CD4-positive, alpha-beta memory T cell (primary cell): ENCODE results near the gene PCNX3. TPM values are rescaled to one million over a fixed set of nuclear protein-coding genes. Genes with fewer than 3 reads are reported as not detected.

Experiments used
- CTCF ChIA-PET: fragments of 350-600 bp; sonication (Branson Sonifier 250); formaldehyde crosslinking; loops from one replicate; lab custom pipeline; 2021; ENCODE audit warnings: inconsistent platforms; ENCODE audit not compliant: partially characterized antibody; lab: Charles Lee
- POLR2A ChIA-PET: fragments of 350-600 bp; sonication (Branson Sonifier 250); formaldehyde crosslinking; loops from one replicate; lab custom pipeline; 2021; ENCODE audit not compliant: partially characterized antibody; lab: Charles Lee
- DNase-seq, 5 donors: peaks; one replicate each; pipeline versions ENCODE4 v3.0.0 to v3.0.0-alpha.2; 2020 to 2022; ENCODE audit warnings: mixed read lengths in 1 of 5
- H3K27ac ChIP-seq: one replicate; pipeline ENCODE4 v1.7.0; 2013; ENCODE audit warnings: low read depth, low read length
- H3K27me3 ChIP-seq: 2 replicates; pipeline ENCODE4 v1.7.0; 2013; ENCODE audit warnings: mild to moderate bottlenecking, low read length, moderate library complexity; ENCODE audit not compliant: insufficient read depth
- H3K36me3 ChIP-seq: 2 replicates; pipeline ENCODE4 v1.7.0; 2013; ENCODE audit warnings: mild to moderate bottlenecking, low read length, moderate library complexity; ENCODE audit not compliant: insufficient read depth
- H3K4me1 ChIP-seq: 2 replicates; pipeline ENCODE4 v1.7.0; 2013; ENCODE audit warnings: mild to moderate bottlenecking, low read length, moderate library complexity; ENCODE audit not compliant: insufficient read depth
- H3K4me3 ChIP-seq, 2 donors: one replicate each; pipeline ENCODE4 v1.7.0; 2013; ENCODE audit warnings: low read length in 2 of 2, mild to moderate bottlenecking in 1 of 2
- H3K9me3 ChIP-seq, 2 donors: one replicate each; pipeline ENCODE4 v1.7.0; 2013; ENCODE audit warnings: low read length in 2 of 2, control low read depth in 1 of 2; ENCODE audit not compliant: control insufficient read depth in 1 of 2
- H3K27ac Mint-ChIP-seq, 7 donors: one replicate each; pipeline ENCODE4 v1.8.0; 2020 to 2021; ENCODE audit warnings: mixed read lengths in 7 of 7, mild to moderate bottlenecking in 6 of 7, inconsistent platforms in 3 of 7, moderate library complexity in 3 of 7
- H3K27me3 Mint-ChIP-seq, 2 donors: one replicate each; pipeline ENCODE4 v1.8.0; 2020 to 2021; ENCODE audit warnings: mixed read lengths in 2 of 2
- H3K36me3 Mint-ChIP-seq, 2 donors: one replicate each; pipeline ENCODE4 v1.8.0; 2020 to 2021; ENCODE audit warnings: mixed read lengths in 2 of 2, inconsistent platforms in 1 of 2, mild to moderate bottlenecking in 1 of 2
- H3K4me1 Mint-ChIP-seq, 4 donors: one replicate each; pipeline ENCODE4 v1.8.0; 2020 to 2021; ENCODE audit warnings: mixed read lengths in 4 of 4, mild to moderate bottlenecking in 1 of 4
- H3K4me3 Mint-ChIP-seq, 8 donors: one replicate each; pipeline ENCODE4 v1.8.0; 2020 to 2021; ENCODE audit warnings: mixed read lengths in 8 of 8, mild to moderate bottlenecking in 7 of 8, moderate library complexity in 6 of 8, inconsistent platforms in 3 of 8
- H3K9me3 Mint-ChIP-seq, 8 donors: one replicate each; pipeline ENCODE4 v1.8.0; 2020 to 2021; ENCODE audit warnings: mixed read lengths in 8 of 8, mild to moderate bottlenecking in 5 of 8, inconsistent platforms in 3 of 8, moderate library complexity in 1 of 8
- intact Hi-C: fragments of 100-400 bp; cut with micrococcal nuclease; formaldehyde crosslinking; loops from one replicate; pipeline ENCODE4 v1.15.1; 2023
- polyA plus RNA-seq, 2 donors: library from polyadenylated mRNA; unstranded; fragments of 300-500 nt; fragmentation: Illumina TruSeq; gene quantifications; one replicate each; pipeline ENCODE4 v1.2.3, GENCODE V29; 2021
- total RNA-seq, 2 experiments: library from RNA; stranded (reverse); gene quantifications; one replicate each; pipeline ENCODE4 v1.2.3, GENCODE V29; 2021

PCNX3 gene
- total and polyA plus RNA-seq, 4 experiments from 2014 or later = 0.41 to 66.3 (median 34.8) TPM

GRCh38 chr11:65629579-65629978 lies 14.0 kb downstream of the PCNX3 start:
- Histone ChIP-seq H3K4me1 (peaks cover 14% of the 10 kb centered on the region), H3K4me3 (no peak overlapping the region), H3K9me3 (no peaks in the 10 kb centered on the region), H3K27me3 (no peaks in the 10 kb centered on the region), H3K36me3 (peaks cover 71% of the 10 kb centered on the region), H3K27ac (no peak overlapping the region)
- no peak for DNase-seq
- ChIA-PET CTCF (no interaction called here), POLR2A (interaction anchor here (1.2 kb wide), 1 partner anchor 8 kb away, joined by 5 read pairs; the partner anchor contains the start of gene SIPA1)
- no peak overlapping the region for H3K27ac Mint-ChIP-seq
- H3K9me3 Mint-ChIP-seq = no peaks in the 10 kb centered on the region
- H3K4me3 Mint-ChIP-seq = no peak overlapping the region
- peaks cover 8 to 25% (median 14%) of the 10 kb centered on the region in 4 donors for H3K4me1 Mint-ChIP-seq
- H3K36me3 Mint-ChIP-seq = peaks cover 5 to 53% of the 10 kb centered on the region in 2 donors
- no peaks in the 10 kb centered on the region for H3K27me3 Mint-ChIP-seq
- intact Hi-C loops = no loop called here

GRCh38 chr11:65630215-65630614 lies 14.6 kb downstream of the PCNX3 start:
- intact Hi-C loops = no loop called here
- no peaks in the 10 kb centered on the region for H3K27me3 ChIP-seq
- H3K9me3 ChIP-seq = no peaks in the 10 kb centered on the region
- Mint-ChIP-seq H3K36me3 (peaks cover 5 to 54% of the 10 kb centered on the region in 2 donors), H3K9me3 (no peaks in the 10 kb centered on the region), H3K27me3 (no peaks in the 10 kb centered on the region), H3K4me1 (peaks cover 8 to 29% (median 17%) of the 10 kb centered on the region in 4 donors), H3K4me3 (no peak overlapping the region), H3K27ac (peak overlapping the region in 1 of 7 donors; percentile 57)
- peaks cover 72% of the 10 kb centered on the region for H3K36me3 ChIP-seq
- no peak overlapping the region for H3K4me3 ChIP-seq
- H3K27ac ChIP-seq = no peak overlapping the region
- ChIA-PET CTCF (no interaction called here), POLR2A (interaction anchor here (0.8 to 1.2 kb wide), 3 partner anchors 8 to 12 kb away, joined by 3 to 5 read pairs (median 3); partner anchors contain the start of gene SIPA1)
- no peak for DNase-seq
- peaks cover 17% of the 10 kb centered on the region for H3K4me1 ChIP-seq

GRCh38 chr11:65633390-65634108 lies 18.0 kb downstream of the PCNX3 start:
- peaks cover 58% of the 10 kb centered on the region for H3K36me3 ChIP-seq
- Mint-ChIP-seq H3K4me1 (peaks cover 10 to 36% (median 22%) of the 10 kb centered on the region in 4 donors), H3K4me3 (peak overlapping the region in 2 of 8 donors; percentile 15 to 40)

GRCh38 chr11:65634109-65634436 lies 18.5 kb downstream of the PCNX3 start:
- DNase-seq = no peak
- H3K4me1 ChIP-seq = peaks cover 36% of the 10 kb centered on the region
- Mint-ChIP-seq H3K4me3 (peak overlapping the region in 1 of 8 donors; percentile 40), H3K27me3 (no peaks in the 10 kb centered on the region), H3K4me1 (peaks cover 14 to 41% (median 26%) of the 10 kb centered on the region in 4 donors), H3K36me3 (peaks cover 7 to 45% of the 10 kb centered on the region in 2 donors), H3K9me3 (peaks cover 0 to 2% (median 0%) of the 10 kb centered on the region in 8 donors), H3K27ac (peak overlapping the region in 5 of 7 donors; percentile 50 to 87 (median 65))
- no peaks in the 10 kb centered on the region for H3K9me3 ChIP-seq
- H3K27ac ChIP-seq = no peak overlapping the region
- no peak overlapping the region for H3K4me3 ChIP-seq
- H3K36me3 ChIP-seq = peaks cover 54% of the 10 kb centered on the region
- ChIA-PET POLR2A (interaction anchor here (1.2 to 2.4 kb wide), 3 partner anchors 18 to 328 kb away, joined by 3 to 8 read pairs (median 4); no protein-coding TSS in a partner anchor), CTCF (interaction anchor here (0.6 kb wide), 1 partner anchor 115 kb away, joined by 3 read pairs; no protein-coding TSS in a partner anchor)
- intact Hi-C loops = no loop called here
- no peaks in the 10 kb centered on the region for H3K27me3 ChIP-seq

More at GRCh38 chr11:65633390-65634108, 18.0 kb downstream of the PCNX3 start:
- H3K9me3 Mint-ChIP-seq = no peaks in the 10 kb centered on the region
- Histone ChIP-seq H3K27me3 (no peaks in the 10 kb centered on the region), H3K9me3 (no peaks in the 10 kb centered on the region), H3K4me3 (no peak overlapping the region), H3K4me1 (peaks cover 31% of the 10 kb centered on the region), H3K27ac (no peak overlapping the region)
- ChIA-PET CTCF (interaction anchor here (0.6 to 0.9 kb wide), 2 partner anchors 78 to 115 kb away, joined by 3 read pairs; partner anchors contain the start of gene KAT5), POLR2A (interaction anchor here (1.2 to 2.4 kb wide), 5 partner anchors 18 to 329 kb away, joined by 3 to 8 read pairs (median 4); no protein-coding TSS in a partner anchor)
- H3K27ac Mint-ChIP-seq = peak overlapping the region; percentile 50 to 87 (median 71)
- peaks cover 8 to 43% of the 10 kb centered on the region in 2 donors for H3K36me3 Mint-ChIP-seq
- no peak for DNase-seq
- H3K27me3 Mint-ChIP-seq = no peaks in the 10 kb centered on the region
- intact Hi-C loops = no loop called here

- H3K27me3 ChIP-seq = no peaks in the 10 kb centered on the region
- Mint-ChIP-seq H3K27ac (peak overlapping the region in 1 of 7 donors; percentile 50), H3K9me3 (peaks cover 0 to 2% (median 0%) of the 10 kb centered on the region in 8 donors), H3K27me3 (no peaks in the 10 kb centered on the region), H3K4me1 (peaks cover 16 to 45% (median 28%) of the 10 kb centered on the region in 4 donors), H3K36me3 (peaks cover 4 to 42% of the 10 kb centered on the region in 2 donors), H3K4me3 (no peak overlapping the region)
- H3K27ac ChIP-seq = no peak overlapping the region
- H3K4me1 ChIP-seq = peaks cover 40% of the 10 kb centered on the region
- no peak overlapping the region for H3K4me3 ChIP-seq
- ChIA-PET CTCF (no interaction called here), POLR2A (interaction anchor here (2.4 kb wide), 1 partner anchor 17 kb away, joined by 8 read pairs; no protein-coding TSS in a partner anchor)
- no peak for DNase-seq
- intact Hi-C loops = no loop called here
- peaks cover 51% of the 10 kb centered on the region for H3K36me3 ChIP-seq
- H3K9me3 ChIP-seq = no peaks in the 10 kb centered on the region
Observed at GRCh38 chr11:65634440-65634839, 18.9 kb downstream of the PCNX3 start.

GRCh38 chr11:65634905-65635731 lies 19.5 kb downstream of the PCNX3 start:
- no peaks in the 10 kb centered on the region for H3K27me3 ChIP-seq
- Mint-ChIP-seq H3K4me3 (no peak overlapping the region), H3K4me1 (peaks cover 21 to 52% (median 34%) of the 10 kb centered on the region in 4 donors), H3K27me3 (no peaks in the 10 kb centered on the region), H3K36me3 (peaks cover 3 to 46% of the 10 kb centered on the region in 2 donors), H3K9me3 (peaks cover 0 to 2% (median 0%) of the 10 kb centered on the region in 8 donors), H3K27ac (peak overlapping the region in 1 of 7 donors; percentile 88)
- intact Hi-C loops = no loop called here
- H3K4me3 ChIP-seq = no peak overlapping the region
- no peak for DNase-seq
- peaks cover 47% of the 10 kb centered on the region for H3K4me1 ChIP-seq
- H3K36me3 ChIP-seq = peaks cover 44% of the 10 kb centered on the region
- H3K27ac ChIP-seq = no peak overlapping the region
- no peaks in the 10 kb centered on the region for H3K9me3 ChIP-seq
- POLR2A ChIA-PET = interaction anchor here (0.9 to 12.0 kb wide), 2 partner anchors 19 to 20 kb away, joined by 4 to 359 read pairs; partner anchors contain the start of gene PCNX3
- CTCF ChIA-PET = no interaction called here
